ENCODE data around the gene BGLAP.

- TF ChIP-seq POLR2AphosphoS5 (IDR thresholded peaks at IDR 0.05; ENCODE audit: low read depth, low read length) (no peak), CTCF (IDR thresholded peaks at IDR 0.05) (no peak)
- TF ChIP-seq, protein P1, sequence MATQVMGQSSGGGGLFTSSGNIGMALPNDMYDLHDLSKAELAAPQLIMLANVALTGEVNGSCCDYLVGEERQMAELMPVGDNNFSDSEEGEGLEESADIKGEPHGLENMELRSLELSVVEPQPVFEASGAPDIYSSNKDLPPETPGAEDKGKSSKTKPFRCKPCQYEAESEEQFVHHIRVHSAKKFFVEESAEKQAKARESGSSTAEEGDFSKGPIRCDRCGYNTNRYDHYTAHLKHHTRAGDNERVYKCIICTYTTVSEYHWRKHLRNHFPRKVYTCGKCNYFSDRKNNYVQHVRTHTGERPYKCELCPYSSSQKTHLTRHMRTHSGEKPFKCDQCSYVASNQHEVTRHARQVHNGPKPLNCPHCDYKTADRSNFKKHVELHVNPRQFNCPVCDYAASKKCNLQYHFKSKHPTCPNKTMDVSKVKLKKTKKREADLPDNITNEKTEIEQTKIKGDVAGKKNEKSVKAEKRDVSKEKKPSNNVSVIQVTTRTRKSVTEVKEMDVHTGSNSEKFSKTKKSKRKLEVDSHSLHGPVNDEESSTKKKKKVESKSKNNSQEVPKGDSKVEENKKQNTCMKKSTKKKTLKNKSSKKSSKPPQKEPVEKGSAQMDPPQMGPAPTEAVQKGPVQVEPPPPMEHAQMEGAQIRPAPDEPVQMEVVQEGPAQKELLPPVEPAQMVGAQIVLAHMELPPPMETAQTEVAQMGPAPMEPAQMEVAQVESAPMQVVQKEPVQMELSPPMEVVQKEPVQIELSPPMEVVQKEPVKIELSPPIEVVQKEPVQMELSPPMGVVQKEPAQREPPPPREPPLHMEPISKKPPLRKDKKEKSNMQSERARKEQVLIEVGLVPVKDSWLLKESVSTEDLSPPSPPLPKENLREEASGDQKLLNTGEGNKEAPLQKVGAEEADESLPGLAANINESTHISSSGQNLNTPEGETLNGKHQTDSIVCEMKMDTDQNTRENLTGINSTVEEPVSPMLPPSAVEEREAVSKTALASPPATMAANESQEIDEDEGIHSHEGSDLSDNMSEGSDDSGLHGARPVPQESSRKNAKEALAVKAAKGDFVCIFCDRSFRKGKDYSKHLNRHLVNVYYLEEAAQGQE (IDR thresholded peaks at IDR 0.05; ENCODE audit: insufficient read depth in 1 of 2, low read depth in 2 of 2, low read length in 1 of 2) = no peak
Observed at GRCh38 chr1:156248323-156248683, 6.3 kb downstream of the BGLAP start.

Measured in Panc1 (cell line).